Measurements from ENCODE around the gene RHOV. TPM values are rescaled to one million over a fixed set of nuclear protein-coding genes. Genes with fewer than 3 reads are reported as not detected.

RHOV gene
- total and polyA plus RNA-seq, 10 of the 15 experiments (the other 5 are each of a cell fraction or from before 2014, with no cell fraction given): 0.24 to 39.3 (median 9.3) TPM

DNA sequence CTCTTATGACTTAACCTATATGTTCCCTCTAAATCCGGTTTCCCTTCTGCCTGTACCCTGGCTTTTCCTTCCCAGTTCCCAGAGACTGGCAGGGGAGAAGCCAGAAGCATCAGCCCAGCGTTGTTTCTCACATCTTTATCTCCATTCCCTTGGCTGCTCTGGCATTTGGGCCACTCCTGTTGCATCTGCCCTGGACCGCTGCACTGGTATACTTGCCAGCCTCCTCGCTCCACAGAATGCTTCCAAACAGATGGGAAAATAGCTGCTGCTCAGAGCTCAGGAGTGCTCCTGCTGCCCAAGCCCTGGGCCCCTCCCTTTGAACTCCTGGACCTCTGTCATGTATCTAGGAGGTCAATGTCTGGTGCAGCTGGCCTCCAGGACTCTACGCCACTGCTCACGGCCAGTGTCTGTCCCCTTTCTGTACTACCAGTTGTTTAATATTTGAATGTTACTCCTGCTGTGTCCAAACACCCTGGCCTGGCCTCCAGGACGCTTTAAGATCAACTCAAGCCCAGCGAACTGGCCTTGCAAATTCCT, 23.4 kb downstream of the RHOV start:
- ChIA-PET SMC1A (ENCODE audit: uncharacterized antibody, unreplicated experiment) (interaction anchor here (2.1 to 5.0 kb wide), 4 partner anchors 8 to 41 kb away, joined by 8 to 47 read pairs (median 20); no protein-coding TSS in a partner anchor), RAD21 (ENCODE audit: unreplicated experiment) (interaction anchor here (1.4 to 2.6 kb wide), 3 partner anchors 8 to 42 kb away, joined by 5 to 10 read pairs (median 8); no protein-coding TSS in a partner anchor), CTCF (interaction anchor here (0.9 to 8.8 kb wide), 5 partner anchors 8 to 329 kb away, joined by 3 to 140 read pairs (median 9); partner anchors contain the start of gene VPS18), POLR2A (no interaction called here)
- no peaks in the 10 kb centered on the region for H3K27me3 ChIP-seq (replicated peaks in 1 of 2; ENCODE audit: control insufficient read depth in 2 of 2, insufficient read depth in 2 of 2, low read length in 1 of 2)
- TF ChIP-seq SMAD5 (IDR thresholded peaks at IDR 0.05; ENCODE audit: low read depth) (no peak), SREBF2 (IDR thresholded peaks at IDR 0.05; ENCODE audit: low read length) (no peak), ZNF217 (IDR thresholded peaks at IDR 0.05) (no peak), IKZF2 (IDR thresholded peaks at IDR 0.05) (no peak), FOXK2 (IDR thresholded peaks at IDR 0.05) (no peak), IRF4 (IDR thresholded peaks at IDR 0.05; ENCODE audit: low read depth, low read length) (no peak), GABPA (IDR thresholded peaks at IDR 0.05; ENCODE audit: low read depth) (no peak)
- TF ChIP-seq, protein P1, sequence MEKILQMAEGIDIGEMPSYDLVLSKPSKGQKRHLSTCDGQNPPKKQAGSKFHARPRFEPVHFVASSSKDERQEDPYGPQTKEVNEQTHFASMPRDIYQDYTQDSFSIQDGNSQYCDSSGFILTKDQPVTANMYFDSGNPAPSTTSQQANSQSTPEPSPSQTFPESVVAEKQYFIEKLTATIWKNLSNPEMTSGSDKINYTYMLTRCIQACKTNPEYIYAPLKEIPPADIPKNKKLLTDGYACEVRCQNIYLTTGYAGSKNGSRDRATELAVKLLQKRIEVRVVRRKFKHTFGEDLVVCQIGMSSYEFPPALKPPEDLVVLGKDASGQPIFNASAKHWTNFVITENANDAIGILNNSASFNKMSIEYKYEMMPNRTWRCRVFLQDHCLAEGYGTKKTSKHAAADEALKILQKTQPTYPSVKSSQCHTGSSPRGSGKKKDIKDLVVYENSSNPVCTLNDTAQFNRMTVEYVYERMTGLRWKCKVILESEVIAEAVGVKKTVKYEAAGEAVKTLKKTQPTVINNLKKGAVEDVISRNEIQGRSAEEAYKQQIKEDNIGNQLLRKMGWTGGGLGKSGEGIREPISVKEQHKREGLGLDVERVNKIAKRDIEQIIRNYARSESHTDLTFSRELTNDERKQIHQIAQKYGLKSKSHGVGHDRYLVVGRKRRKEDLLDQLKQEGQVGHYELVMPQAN (conservative IDR thresholded peaks at IDR 0.05): no peak
- no peaks in the 10 kb centered on the region for H3K79me2 ChIP-seq (ENCODE audit: control insufficient read depth, insufficient read depth, low read length)
- ATAC-seq (no peak), DNase-seq (ENCODE audit: low read depth, low spot score) (no peak), FAIRE-seq (no peak)
- H3K9me3 ChIP-seq (replicated peaks; ENCODE audit: control insufficient read depth, insufficient read depth, low read length): no peaks in the 10 kb centered on the region
- in situ Hi-C loops (cut with MboI): no loop called here
- no peak overlapping the region for H3K4me3 ChIP-seq
- H3K27ac ChIP-seq (ENCODE audit: control insufficient read depth, insufficient read depth): no peak overlapping the region
- H4K20me1 ChIP-seq (ENCODE audit: control insufficient read depth, insufficient read depth): no peaks in the 10 kb centered on the region
- intact Hi-C loops (cut with micrococcal nuclease; ENCODE audit: unreplicated experiment): no loop called here
- H3K9ac ChIP-seq (ENCODE audit: control insufficient read depth, insufficient read depth, low read length): no peak overlapping the region
- H3K4me1 ChIP-seq (ENCODE audit: control insufficient read depth, insufficient read depth, low read length): peaks cover 23% of the 10 kb centered on the region
- no peak overlapping the region for H3K4me2 ChIP-seq (ENCODE audit: control insufficient read depth, insufficient read depth)
- WGBS (ENCODE audit: insufficient coverage, insufficient replicate concordance, low lambda C conversion rate, missing lambda C conversion rate): 55% methylated on average over 8 of the region's 8 CpGs
- BruUV-seq (replicated peaks): no TSS peak
- H2AFZ ChIP-seq (ENCODE audit: control insufficient read depth, low read depth, low read length): no peak overlapping the region
- H3K36me3 ChIP-seq (ENCODE audit: control insufficient read depth in 2 of 2, insufficient read depth in 2 of 2, low read length in 1 of 2): peaks cover 0 to 2% of the 10 kb centered on the region in 2 experiments; a peak in 2 of 4 replicates
